Natural killer cell (primary cell): Measurements from ENCODE around the gene SRC. TPM values are rescaled to one million over a fixed set of nuclear protein-coding genes. Genes with fewer than 3 reads are reported as not detected.
A peak's percentile ranks its signal among the peaks of the same experiment; 100 is the strongest.

Source experiments
- ATAC-seq, 3 donors: fragments of 150-1000 bp in 2 of 3; fragments of 200-7000 bp in 1 of 3; cut with Tn5 transposase; 1 replicate in 1 of 3; 2 replicates in 2 of 3; pipeline ENCODE4 v1.10.0; 2021; ENCODE audit warnings: mild to moderate bottlenecking in 2 of 3, moderate library complexity in 2 of 3
- DNase-seq, 2 donors: peaks; one replicate each; pipeline versions ENCODE4 v3.0.0 to v3.0.0-alpha.2; 2013 to 2021; ENCODE audit warnings: mixed read lengths in 1 of 2
- H3K27ac ChIP-seq: one replicate; pipeline ENCODE4 v1.5.1; 2013; ENCODE audit warnings: mild to moderate bottlenecking, low read length
- H3K27me3 ChIP-seq: one replicate; pipeline ENCODE4 v1.6.1; 2013; ENCODE audit warnings: low read length; ENCODE audit not compliant: control insufficient read depth, insufficient read depth
- H3K36me3 ChIP-seq: one replicate; pipeline ENCODE4 v1.6.1; 2013; ENCODE audit warnings: low read length; ENCODE audit not compliant: control insufficient read depth, insufficient read depth
- H3K4me1 ChIP-seq: one replicate; pipeline ENCODE4 v1.6.1; 2013; ENCODE audit warnings: low read length; ENCODE audit not compliant: control insufficient read depth, insufficient read depth
- H3K4me3 ChIP-seq: one replicate; pipeline ENCODE4 v1.5.1; 2013; ENCODE audit warnings: low read length
- H3K9me3 ChIP-seq: one replicate; pipeline ENCODE4 v1.6.1; 2013; ENCODE audit warnings: low read length; ENCODE audit not compliant: control insufficient read depth, insufficient read depth
- H3K27ac Mint-ChIP-seq, 2 donors: one replicate each; pipeline ENCODE4 v1.8.0; 2022; ENCODE audit warnings: mild to moderate bottlenecking in 2 of 2, mixed read lengths in 2 of 2, moderate library complexity in 1 of 2
- H3K27me3 Mint-ChIP-seq, 2 donors: one replicate each; pipeline ENCODE4 v1.8.0; 2022; ENCODE audit warnings: low read depth in 2 of 2, mixed read lengths in 2 of 2
- H3K36me3 Mint-ChIP-seq: one replicate; pipeline ENCODE4 v1.8.0; 2022; ENCODE audit warnings: mixed read lengths
- H3K4me1 Mint-ChIP-seq, 2 donors: one replicate each; pipeline ENCODE4 v1.8.0; 2022; ENCODE audit warnings: mixed read lengths in 2 of 2
- H3K4me3 Mint-ChIP-seq: one replicate; pipeline ENCODE4 v1.8.0; 2022; ENCODE audit warnings: mild to moderate bottlenecking, moderate library complexity, mixed read lengths
- H3K9me3 Mint-ChIP-seq, 2 donors: one replicate each; pipeline ENCODE4 v1.8.0; 2022; ENCODE audit warnings: mixed read lengths in 2 of 2
- CTCF ChIP-seq: fragments of 200-600 bp; IDR thresholded peaks from one replicate; pipeline ENCODE4 v1.8.0; 2022; ENCODE audit warnings: antibody characterized with exemption
- WGBS: methylation state at CpG from one replicate; pipeline ENCODE4 v1.1.7; 2013; ENCODE audit warnings: missing lambda C conversion rate; ENCODE audit not compliant: insufficient coverage; 5-methylcytosine and 5-hydroxymethylcytosine counted together
- intact Hi-C: fragments of 100-400 bp; cut with micrococcal nuclease; formaldehyde crosslinking; loops from one replicate; pipeline ENCODE4 v1.14.2; 2022
- total RNA-seq, 4 donors: library from RNA; stranded (reverse); fragments of 120-200 nt in 1 of 4; gene quantifications; one replicate each; pipeline versions ENCODE4 v1.2.3 to v1.2.4, GENCODE V29; 2013 to 2022

The SRC gene
- total RNA-seq, 3 donors from 2014 or later (not counting 1 experiment from before 2014, with no cell fraction given): 2.3 to 15.6 (median 10.5) TPM

- DNase-seq (no peak), ATAC-seq (no peak)
- peaks cover 25% of the 10 kb centered on the region for H3K4me1 ChIP-seq
- H3K4me1 Mint-ChIP-seq: peaks cover 34 to 63% of the 10 kb centered on the region in 2 donors
- peaks cover 21% of the 10 kb centered on the region for H3K36me3 ChIP-seq
- no peaks in the 10 kb centered on the region for H3K27me3 ChIP-seq
- H3K27ac Mint-ChIP-seq: peak overlapping the region; percentile 89 to 94
- 98% methylated on average over 8 of the region's 8 CpGs for WGBS
- TF ChIP-seq CTCF: no peak
- H3K36me3 Mint-ChIP-seq: no peaks in the 10 kb centered on the region
- no peak overlapping the region for H3K27ac ChIP-seq
- H3K4me3 Mint-ChIP-seq: no peak overlapping the region
- intact Hi-C loops: no loop called here
- H3K9me3 Mint-ChIP-seq: no peaks in the 10 kb centered on the region
- no peak overlapping the region for H3K4me3 ChIP-seq
- no peaks in the 10 kb centered on the region for H3K27me3 Mint-ChIP-seq
- H3K9me3 ChIP-seq: no peaks in the 10 kb centered on the region
Measured at GRCh38 chr20:37313546-37314091, 32.3 kb upstream of the SRC start.

GRCh38 chr20:37314099-37314498 lies 31.8 kb upstream of the SRC start:
- Mint-ChIP-seq H3K27me3 (no peaks in the 10 kb centered on the region), H3K4me3 (no peak overlapping the region)

DNA sequence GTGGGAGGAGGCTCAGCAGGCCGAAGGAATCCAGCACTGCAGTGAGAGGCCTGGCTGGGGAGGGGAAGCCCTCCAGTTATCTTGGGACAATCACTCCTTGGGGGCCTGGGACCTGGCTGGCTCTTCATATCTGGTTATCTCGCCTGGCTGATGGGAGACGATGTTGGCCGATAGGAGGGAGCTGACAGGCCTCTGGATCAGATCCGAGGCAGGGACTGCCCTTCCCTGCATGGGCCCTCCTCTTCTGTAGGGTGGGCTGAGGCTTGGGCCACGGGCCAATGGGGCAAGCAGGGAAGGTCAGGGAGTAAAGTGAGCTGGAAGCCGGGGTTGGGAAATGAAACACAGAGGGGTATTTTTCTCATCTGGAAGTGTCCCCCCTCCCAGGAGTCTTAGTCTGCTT lies 31.3 kb upstream of the SRC start:
- DNase-seq (no peak), ATAC-seq (no peak)
- intact Hi-C loops: no loop called here
- H3K9me3 ChIP-seq: no peaks in the 10 kb centered on the region
- Mint-ChIP-seq H3K9me3 (no peaks in the 10 kb centered on the region), H3K4me3 (no peak overlapping the region), H3K36me3 (no peaks in the 10 kb centered on the region), H3K27ac (peak overlapping the region; percentile 89 to 94), H3K4me1 (peaks cover 34 to 58% of the 10 kb centered on the region in 2 donors), H3K27me3 (no peaks in the 10 kb centered on the region)
- H3K27me3 ChIP-seq: no peaks in the 10 kb centered on the region
- no peak overlapping the region for H3K4me3 ChIP-seq
- TF ChIP-seq CTCF: no peak
- H3K27ac ChIP-seq: no peak overlapping the region
- 96% methylated on average over 7 of the region's 7 CpGs for WGBS
- peaks cover 11% of the 10 kb centered on the region for H3K36me3 ChIP-seq
- H3K4me1 ChIP-seq: peaks cover 25% of the 10 kb centered on the region

More at GRCh38 chr20:37314099-37314498, 31.8 kb upstream of the SRC start:
- Histone ChIP-seq H3K36me3 (peaks cover 17% of the 10 kb centered on the region), H3K27me3 (no peaks in the 10 kb centered on the region), H3K27ac (no peak overlapping the region), H3K4me1 (peaks cover 25% of the 10 kb centered on the region), H3K4me3 (no peak overlapping the region), H3K9me3 (no peaks in the 10 kb centered on the region)
- H3K27ac Mint-ChIP-seq: peak overlapping the region; percentile 89 to 94
- peaks cover 34 to 60% of the 10 kb centered on the region in 2 donors for H3K4me1 Mint-ChIP-seq
- H3K9me3 Mint-ChIP-seq: no peaks in the 10 kb centered on the region
- no peak for TF ChIP-seq CTCF
- no peaks in the 10 kb centered on the region for H3K36me3 Mint-ChIP-seq
- 98% methylated on average over 4 of the region's 4 CpGs for WGBS
- ATAC-seq (no peak), DNase-seq (no peak)
- intact Hi-C loops: no loop called here

DNA sequence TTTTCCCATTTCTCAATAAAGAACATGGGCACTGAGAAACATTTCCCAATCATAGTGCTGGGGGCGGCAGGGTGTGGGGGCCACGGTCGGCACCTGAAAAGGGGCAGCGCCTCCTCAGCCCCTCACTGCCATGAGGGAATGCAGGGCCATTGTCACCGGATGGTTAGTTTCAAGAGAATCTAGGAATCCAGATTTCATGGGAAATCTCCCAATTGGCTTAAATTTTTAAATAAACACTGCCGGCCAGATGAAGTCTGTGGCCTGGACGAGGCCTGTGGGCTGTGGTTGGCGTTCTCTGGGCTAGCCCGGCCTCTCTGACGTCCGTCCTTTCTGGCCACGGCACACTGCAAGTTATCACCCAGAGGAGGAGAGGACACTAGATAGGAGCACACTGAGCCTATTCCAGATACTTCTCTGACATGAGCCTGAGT lies 30.9 kb upstream of the SRC start:
- no peaks in the 10 kb centered on the region for H3K27me3 ChIP-seq
- ATAC-seq (peak in 1 of 3 donors; percentile 60), DNase-seq (no peak)
- H3K4me1 Mint-ChIP-seq: peaks cover 34 to 57% of the 10 kb centered on the region in 2 donors
- no peak for TF ChIP-seq CTCF
- H3K4me3 ChIP-seq: no peak overlapping the region
- intact Hi-C loops: no loop called here
- no peak overlapping the region for H3K4me3 Mint-ChIP-seq
- H3K4me1 ChIP-seq: peaks cover 25% of the 10 kb centered on the region
- peaks cover 11% of the 10 kb centered on the region for H3K36me3 ChIP-seq
- H3K27ac ChIP-seq: peak overlapping the region; percentile 81
- no peaks in the 10 kb centered on the region for H3K27me3 Mint-ChIP-seq
- H3K9me3 ChIP-seq: no peaks in the 10 kb centered on the region
- WGBS: 87% methylated on average over 12 of the region's 12 CpGs
- H3K27ac Mint-ChIP-seq: peak overlapping the region; percentile 89 to 94
- no peaks in the 10 kb centered on the region for H3K9me3 Mint-ChIP-seq
- H3K36me3 Mint-ChIP-seq: no peaks in the 10 kb centered on the region
